Measurements from ENCODE around the gene PRDM11. TPM values are rescaled to one million over a fixed set of nuclear protein-coding genes. Genes with fewer than 3 reads are reported as not detected.
A peak's percentile ranks its signal among the peaks of the same experiment; 100 is the strongest.

PRDM11 gene
- 1 to 10 TPM; 8.0 to 8.5 TPM for total RNA-seq
- polyA plus RNA-seq = under 1 TPM; 0.30 to 0.85 TPM

DNA sequence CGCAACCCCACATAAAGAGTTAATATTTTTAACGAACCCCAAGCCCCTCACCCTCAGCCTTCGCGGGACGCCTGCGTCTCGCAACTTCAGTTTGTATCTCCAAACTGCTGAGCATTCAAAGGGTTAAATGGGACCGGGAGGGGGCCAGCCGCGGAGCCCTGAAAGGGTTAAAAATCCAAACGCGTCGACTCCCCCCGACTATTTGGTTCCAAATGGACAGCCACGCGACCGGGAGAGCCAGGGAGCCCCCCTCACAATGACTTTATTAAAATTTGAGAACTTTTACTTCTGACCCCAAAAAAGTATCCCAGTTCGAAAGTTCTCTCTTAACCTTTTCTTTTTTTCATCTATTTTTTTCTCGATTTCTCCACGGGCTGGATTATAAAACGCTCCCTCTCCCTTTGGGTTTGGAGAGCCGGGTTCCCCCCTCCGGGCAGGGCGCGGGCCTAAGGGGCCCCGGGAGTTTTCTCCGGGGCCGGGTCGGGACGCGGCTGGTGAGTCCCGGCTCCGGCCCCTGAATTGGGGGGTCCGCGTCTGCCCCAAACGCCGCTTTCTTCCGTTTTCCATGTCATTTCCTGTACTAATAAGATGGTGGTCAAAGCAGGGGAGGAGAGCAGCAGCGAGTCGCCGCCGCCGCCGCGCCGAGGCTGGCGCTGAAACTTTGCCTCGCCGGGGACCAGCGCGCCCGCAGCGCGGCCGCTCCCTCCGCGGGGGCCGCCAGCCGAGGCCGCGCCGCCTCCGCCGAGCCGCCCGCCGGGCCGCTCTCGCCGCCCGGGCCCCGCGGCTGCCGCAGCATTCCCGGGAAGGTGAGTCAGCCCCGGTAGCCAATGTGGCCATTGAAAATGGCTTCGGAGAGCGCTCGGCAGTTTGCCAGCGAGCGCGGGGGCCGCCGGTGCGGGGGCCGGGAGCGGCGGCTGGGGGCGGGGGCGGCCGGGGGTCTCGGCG is at the start of gene PRDM11:
TSS of gene PRDM11 (plus strand) at position 568 of the 945 bp plus-strand sequence. CDS start 35,128 bp downstream, outside the sequence.
- Mint-ChIP-seq H3K27ac (peak within 1 kb of the TSS; percentile 84 to 96 (median 94)), H3K4me3 (peak within 1 kb of the TSS; percentile 90 to 95 (median 92)), H3K9me3 (no peaks in the 10 kb centered on the region), H3K4me1 (peaks cover 23 to 47% (median 36%) of the 10 kb centered on the region in 4 donors), H3K36me3 (peaks cover 3 to 5% of the 10 kb centered on the region in 2 donors), H3K27me3 (no peaks in the 10 kb centered on the region)
- ChIA-PET POLR2A (ENCODE audit: partially characterized antibody) (interaction anchor here (1.0 kb wide), 1 partner anchor 467 kb away, joined by 3 read pairs; no protein-coding TSS in a partner anchor), CTCF (ENCODE audit: partially characterized antibody) (interaction anchor here (1.9 kb wide), 1 partner anchor 36 kb away, joined by 9 read pairs; no protein-coding TSS in a partner anchor)
- no peaks in the 10 kb centered on the region for H3K9me3 ChIP-seq (ENCODE audit: control insufficient read depth in 1 of 2, low read length in 2 of 2)
- intact Hi-C loops (cut with micrococcal nuclease) = loop anchor here (1.0 to 10.0 kb wide), 3 partner anchors 36 to 582 kb away; partner anchors contain the start of gene CD82
- peaks cover 21% of the 10 kb centered on the region for H3K4me1 ChIP-seq (ENCODE audit: insufficient read depth, low read length)
- H3K27ac ChIP-seq (ENCODE audit: low read depth, low read length) = peak within 1 kb of the TSS; percentile 68
- H3K27me3 ChIP-seq (ENCODE audit: insufficient read depth, low read length) = peaks cover 9% of the 10 kb centered on the region
- peak within 1 kb of the TSS; percentile 69 to 72 for H3K4me3 ChIP-seq (ENCODE audit: low read length in 2 of 2)
- peak in 4 of 5 donors; percentile 55 to 70 (median 66) for DNase-seq
- no peaks in the 10 kb centered on the region for H3K36me3 ChIP-seq (ENCODE audit: insufficient read depth, low read length)

DNA sequence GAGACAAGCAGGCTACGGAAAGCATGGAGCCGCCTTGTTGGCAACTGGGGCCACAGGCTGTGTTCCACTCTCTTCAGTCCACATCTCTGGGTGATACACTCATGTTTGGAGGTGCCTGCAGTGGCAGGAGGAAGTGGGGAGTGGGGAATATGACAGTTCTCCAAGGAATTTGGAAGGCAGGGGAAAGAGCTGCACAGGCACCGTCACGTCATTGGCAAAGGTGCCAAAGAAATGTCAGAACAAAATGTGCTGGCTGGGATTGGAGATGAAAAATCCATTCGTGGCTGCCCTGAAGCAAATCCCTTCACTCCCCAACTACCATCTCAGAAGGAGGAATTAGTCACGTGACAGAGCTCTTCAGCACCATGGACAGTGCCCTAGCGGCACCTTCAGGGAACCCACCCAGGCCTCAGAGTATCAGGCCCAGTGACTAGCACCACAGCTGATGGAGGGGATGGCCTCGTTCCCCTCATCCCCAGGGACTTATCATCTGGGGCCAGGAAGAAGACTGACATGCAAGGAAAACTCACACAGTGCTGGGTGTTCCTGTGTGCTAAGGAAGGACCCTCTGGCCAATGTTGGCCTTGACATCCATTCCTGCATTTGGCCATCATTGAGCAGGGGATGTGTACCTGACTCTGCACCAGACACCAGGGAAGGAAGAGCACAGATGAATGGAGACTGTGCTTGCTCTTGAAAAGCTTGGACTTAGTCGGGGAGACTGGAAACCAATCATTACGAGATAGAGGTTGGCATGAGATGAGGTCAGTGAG is 48.5 kb upstream of the PRDM11 start:
- Mint-ChIP-seq H3K4me1 (peaks cover 18 to 26% (median 22%) of the 10 kb centered on the region in 4 donors), H3K27me3 (peaks cover 3 to 7% of the 10 kb centered on the region in 2 donors), H3K9me3 (no peaks in the 10 kb centered on the region), H3K4me3 (no peak overlapping the region), H3K36me3 (no peaks in the 10 kb centered on the region), H3K27ac (no peak overlapping the region)
- POLR2A ChIA-PET (ENCODE audit: partially characterized antibody) = no interaction called here
- peaks cover 22% of the 10 kb centered on the region for H3K4me1 ChIP-seq (ENCODE audit: insufficient read depth, low read length)
- CTCF ChIA-PET (ENCODE audit: partially characterized antibody) = interaction anchor here (0.9 to 23.6 kb wide), 5 partner anchors 7 to 164 kb away, joined by 3 to 1298 read pairs (median 6); no protein-coding TSS in a partner anchor
- H3K4me3 ChIP-seq (ENCODE audit: low read length in 2 of 2) = no peak overlapping the region
- intact Hi-C loops (cut with micrococcal nuclease) = no loop called here
- H3K36me3 ChIP-seq (ENCODE audit: insufficient read depth, low read length) = no peaks in the 10 kb centered on the region
- H3K9me3 ChIP-seq (ENCODE audit: control insufficient read depth in 1 of 2, low read length in 2 of 2) = no peaks in the 10 kb centered on the region
- H3K27me3 ChIP-seq (ENCODE audit: insufficient read depth, low read length) = no peaks in the 10 kb centered on the region
- DNase-seq = peak in 1 of 5 donors; percentile 26
- no peak overlapping the region for H3K27ac ChIP-seq (ENCODE audit: low read depth, low read length)

DNA sequence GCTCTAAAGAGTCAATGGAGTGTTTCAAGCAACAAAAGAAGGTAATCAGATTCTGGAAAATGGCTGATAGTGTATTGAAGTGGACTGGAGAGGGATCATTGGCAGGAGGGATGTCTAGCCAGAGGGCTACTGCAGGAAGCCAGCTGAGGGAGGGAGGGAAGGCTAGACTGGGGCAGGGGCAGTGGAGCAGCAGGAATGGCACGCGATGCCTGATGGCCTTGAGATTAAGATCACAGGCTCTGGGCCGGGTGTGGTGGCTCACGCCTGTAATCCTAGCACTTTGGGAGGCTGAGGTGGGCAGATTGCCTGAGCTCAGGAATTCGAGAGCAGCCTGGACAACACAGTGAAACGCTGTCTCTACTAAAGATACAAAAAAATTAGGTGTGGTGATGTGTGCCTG is 47.5 kb upstream of the PRDM11 start:
- Mint-ChIP-seq H3K4me1 (peaks cover 12 to 20% (median 18%) of the 10 kb centered on the region in 4 donors), H3K9me3 (no peaks in the 10 kb centered on the region), H3K27me3 (peaks cover 3 to 7% of the 10 kb centered on the region in 2 donors), H3K27ac (peak overlapping the region in 3 of 7 donors; percentile 3 to 57 (median 33)), H3K36me3 (no peaks in the 10 kb centered on the region), H3K4me3 (no peak overlapping the region)
- ChIA-PET CTCF (ENCODE audit: partially characterized antibody) (interaction anchor here (1.5 to 23.6 kb wide), 2 partner anchors 165 to 234 kb away, joined by 4 to 1298 read pairs; no protein-coding TSS in a partner anchor), POLR2A (ENCODE audit: partially characterized antibody) (interaction anchor here (0.6 kb wide), 1 partner anchor 19 kb away, joined by 3 read pairs; no protein-coding TSS in a partner anchor)
- intact Hi-C loops (cut with micrococcal nuclease) = no loop called here
- H3K27me3 ChIP-seq (ENCODE audit: insufficient read depth, low read length) = no peaks in the 10 kb centered on the region
- H3K27ac ChIP-seq (ENCODE audit: low read depth, low read length) = no peak overlapping the region
- H3K4me3 ChIP-seq (ENCODE audit: low read length in 2 of 2) = no peak overlapping the region
- no peaks in the 10 kb centered on the region for H3K36me3 ChIP-seq (ENCODE audit: insufficient read depth, low read length)
- peaks cover 17% of the 10 kb centered on the region for H3K4me1 ChIP-seq (ENCODE audit: insufficient read depth, low read length)
- H3K9me3 ChIP-seq (ENCODE audit: control insufficient read depth in 1 of 2, low read length in 2 of 2) = no peaks in the 10 kb centered on the region
- no peak for DNase-seq

GRCh38 chr11:45100339-45100738 is 46.1 kb upstream of the PRDM11 start:
- no peaks in the 10 kb centered on the region for H3K36me3 Mint-ChIP-seq
- peak overlapping the region in 1 of 7 donors; percentile 34 for H3K27ac Mint-ChIP-seq
- H3K27me3 Mint-ChIP-seq = peaks cover 3 to 7% of the 10 kb centered on the region in 2 donors
- Histone ChIP-seq H3K36me3 (ENCODE audit: insufficient read depth, low read length) (no peaks in the 10 kb centered on the region), H3K27me3 (ENCODE audit: insufficient read depth, low read length) (no peaks in the 10 kb centered on the region), H3K9me3 (ENCODE audit: control insufficient read depth in 1 of 2, low read length in 2 of 2) (no peaks in the 10 kb centered on the region), H3K27ac (ENCODE audit: low read depth, low read length) (no peak overlapping the region), H3K4me1 (ENCODE audit: insufficient read depth, low read length) (peaks cover 17% of the 10 kb centered on the region), H3K4me3 (ENCODE audit: low read length in 2 of 2) (no peak overlapping the region)
- ChIA-PET CTCF (ENCODE audit: partially characterized antibody) (interaction anchor here (1.0 to 23.6 kb wide), 8 partner anchors 10 to 229 kb away, joined by 3 to 1298 read pairs (median 8); partner anchors contain the start of gene TP53I11), POLR2A (ENCODE audit: partially characterized antibody) (interaction anchor here (1.1 kb wide), 1 partner anchor 20 kb away, joined by 4 read pairs; no protein-coding TSS in a partner anchor)
- no peaks in the 10 kb centered on the region for H3K9me3 Mint-ChIP-seq
- no peak for DNase-seq
- intact Hi-C loops (cut with micrococcal nuclease) = loop anchor here (5.0 kb wide), 1 partner anchor 148 kb away; the partner anchor contains the start of gene TP53I11
- H3K4me1 Mint-ChIP-seq = peaks cover 11 to 20% (median 17%) of the 10 kb centered on the region in 4 donors
- H3K4me3 Mint-ChIP-seq = no peak overlapping the region

GRCh38 chr11:45102361-45102809 is 44.1 kb upstream of the PRDM11 start:
- Mint-ChIP-seq H3K4me3 (peak overlapping the region in 4 of 8 donors; percentile 15 to 66 (median 50)), H3K27ac (peak overlapping the region in 6 of 7 donors; percentile 4 to 94 (median 42)), H3K36me3 (no peaks in the 10 kb centered on the region), H3K27me3 (peaks cover 5 to 7% of the 10 kb centered on the region in 2 donors), H3K4me1 (peaks cover 9 to 20% (median 18%) of the 10 kb centered on the region in 4 donors), H3K9me3 (no peaks in the 10 kb centered on the region)
- intact Hi-C loops (cut with micrococcal nuclease) = loop anchor here (5.0 kb wide), 1 partner anchor 150 kb away; the partner anchor contains the start of gene TP53I11
- Histone ChIP-seq H3K27ac (ENCODE audit: low read depth, low read length) (peak overlapping the region; percentile 16), H3K27me3 (ENCODE audit: insufficient read depth, low read length) (no peaks in the 10 kb centered on the region), H3K4me3 (ENCODE audit: low read length in 2 of 2) (no peak overlapping the region), H3K36me3 (ENCODE audit: insufficient read depth, low read length) (no peaks in the 10 kb centered on the region), H3K9me3 (ENCODE audit: control insufficient read depth in 1 of 2, low read length in 2 of 2) (no peaks in the 10 kb centered on the region), H3K4me1 (ENCODE audit: insufficient read depth, low read length) (peaks cover 17% of the 10 kb centered on the region)
- no peak for DNase-seq
- POLR2A ChIA-PET (ENCODE audit: partially characterized antibody) = interaction anchor here (0.8 to 4.5 kb wide), 8 partner anchors 20 to 175 kb away, joined by 3 to 61 read pairs (median 7); partner anchors contain the start of gene TP53I11
- CTCF ChIA-PET (ENCODE audit: partially characterized antibody) = interaction anchor here (0.7 to 23.6 kb wide), 27 partner anchors 7 to 544 kb away, joined by 3 to 1298 read pairs (median 5); partner anchors contain the start of gene TP53I11

Measured in CD4-positive, alpha-beta memory T cell (primary cell).